Hepatocyte (in vitro differentiated cells): ENCODE data around the gene SMG7.

ENCODE experiments used
- CTCF ChIP-seq: fragments of 200-600 bp; sonication (generic); IDR thresholded peaks from 2 replicates; pipeline ENCODE4 v1.5.1; 2016; ENCODE audit warnings: antibody characterized with exemption, mild to moderate bottlenecking; ENCODE audit not compliant: poor library complexity
- EZH2 ChIP-seq: fragments of 200-600 bp; sonication (generic); IDR thresholded peaks from 2 replicates; pipeline ENCODE4 v1.6.1; 2016; ENCODE audit warnings: antibody characterized with exemption, mild to moderate bottlenecking, borderline replicate concordance
- EZH2phosphoT487 ChIP-seq: fragments of 200-600 bp; sonication (generic); IDR thresholded peaks from one replicate; pipeline ENCODE4 v1.6.1; 2018; ENCODE audit warnings: antibody characterized with exemption, mild to moderate bottlenecking, low read depth, moderate library complexity; ENCODE audit not compliant: unreplicated experiment, severe bottlenecking

DNA sequence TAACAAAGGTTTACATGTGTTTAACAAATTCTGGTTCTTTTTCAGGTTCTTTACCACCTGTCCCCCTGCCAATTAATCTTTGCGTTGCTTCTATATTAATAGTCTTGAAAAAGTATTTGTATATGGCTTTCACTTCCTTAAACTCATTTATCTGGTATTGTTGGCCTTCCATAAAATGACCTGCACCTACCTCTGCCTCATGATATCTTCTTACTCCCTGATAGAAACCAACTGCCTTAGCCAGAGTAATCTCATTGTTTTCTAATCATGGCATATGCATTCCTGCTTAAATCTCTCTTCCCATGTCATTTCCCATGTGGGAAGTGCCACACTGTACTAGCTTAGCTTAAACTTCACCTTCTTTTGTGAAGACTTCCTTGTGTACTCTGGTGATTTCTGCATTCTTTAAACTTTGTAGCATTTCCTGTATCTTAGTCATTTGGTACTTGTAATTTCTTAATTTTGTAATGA is 8.7 kb downstream of the SMG7 start:
- TF ChIP-seq CTCF (no peak), EZH2 (no peak), EZH2phosphoT487 (no peak)
